Endothelial cell of umbilical vein (primary cell): ENCODE results near the gene ULBP2. TPM values are rescaled to one million over a fixed set of nuclear protein-coding genes. Genes with fewer than 3 reads are reported as not detected.
"Not testable (repeated sequence)": the region's sequence is repeated elsewhere in the genome, so short reads cannot be mapped to it uniquely, and the experiment has no call there.

ENCODE experiments used
- BruUV-seq: library from RNA; stranded (reverse); fragments of 400-500 nt; replicated peaks from 2 replicates; lab custom pipeline; 2021; lab: Mats Ljungman, UMichigan
- CTCF ChIA-PET: fragments of 300-600, 350-600 bp; sonication (Branson Sonifier 250); formaldehyde crosslinking; loops from one replicate; lab custom pipeline; 2021; ENCODE audit warnings: antibody characterized with exemption, inconsistent platforms; lab: Charles Lee
- POLR2A ChIA-PET: fragments of 300-600, 350-600 bp; sonication (Branson Sonifier 250); formaldehyde crosslinking; loops from one replicate; lab custom pipeline; 2021; ENCODE audit warnings: antibody characterized with exemption, inconsistent platforms; lab: Charles Lee
- DNase-seq: peaks from one replicate; pipeline ENCODE4 v3.0.0-alpha.2; 2011; ENCODE audit warnings: low read depth, low spot score
- FAIRE-seq: peaks from 2 replicates; lab custom pipeline; 2011; peaks lifted over from hg19 to GRCh38; lab: Jason Lieb, UNC
- H2AFZ ChIP-seq: 2 replicates; pipeline ENCODE4 v1.6.0; 2012; ENCODE audit warnings: low read depth, low read length, control low read depth, inconsistent platforms
- H3K27ac ChIP-seq: 2 replicates; pipeline ENCODE4 v1.5.1; 2011; ENCODE audit warnings: low read depth, mild to moderate bottlenecking, control low read depth, low read length, moderate library complexity; ENCODE audit not compliant: insufficient read depth
- H3K27me3 ChIP-seq, 2 experiments: 2 replicates each; pipeline versions ENCODE4 v1.6.0 to v1.6.1; 2011; ENCODE audit warnings: low read length in 2 of 2, mixed read lengths in 1 of 2; ENCODE audit not compliant: control insufficient read depth in 2 of 2, insufficient read depth in 2 of 2
- H3K36me3 ChIP-seq, 2 experiments: 2 replicates in 1 of 2; 3 replicates in 1 of 2; pipeline ENCODE4 v1.5.1; 2011; ENCODE audit warnings: low read length in 2 of 2, mild to moderate bottlenecking in 1 of 2, moderate library complexity in 1 of 2; ENCODE audit not compliant: control insufficient read depth in 2 of 2, insufficient read depth in 2 of 2; ENCODE audit errors: extremely low read depth in 1 of 2
- H3K4me1 ChIP-seq: 3 replicates; pipeline ENCODE4 v1.5.1; 2011; ENCODE audit warnings: mild to moderate bottlenecking, low read length; ENCODE audit not compliant: control insufficient read depth, insufficient read depth; ENCODE audit errors: extremely low read depth
- H3K4me2 ChIP-seq: 2 replicates; pipeline ENCODE4 v1.6.1; 2011; ENCODE audit warnings: low read length, control low read depth, mixed read lengths; ENCODE audit not compliant: insufficient read depth
- H3K4me3 ChIP-seq, 3 experiments: fragments of 200-600 bp in 1 of 3; sonication (generic), shearing (Covaris generic) in 1 of 3; replicated peaks in 1 of 3; 2 replicates each; pipeline ENCODE4 v1.5.1; 2011 to 2016; ENCODE audit warnings: control low read depth in 3 of 3, low read length in 3 of 3, mild to moderate bottlenecking in 2 of 3, inconsistent platforms in 1 of 3, low read depth in 1 of 3, moderate library complexity in 1 of 3; ENCODE audit not compliant: insufficient read depth in 1 of 3
- H3K79me2 ChIP-seq: 2 replicates; pipeline ENCODE4 v1.6.0; 2012; ENCODE audit warnings: low read length, inconsistent platforms; ENCODE audit not compliant: control insufficient read depth, insufficient read depth
- H3K9ac ChIP-seq: replicated peaks from 2 replicates; pipeline ENCODE3; 2011; ENCODE audit warnings: low read length, control low read depth; ENCODE audit not compliant: insufficient read depth; ENCODE audit errors: extremely low read depth
- H3K9me1 ChIP-seq: replicated peaks from 3 replicates; pipeline ENCODE4 v1.6.0; 2011; ENCODE audit warnings: mild to moderate bottlenecking, low read length; ENCODE audit not compliant: control insufficient read depth, insufficient read depth; ENCODE audit errors: extremely low read depth
- H3K9me3 ChIP-seq: replicated peaks from 2 replicates; pipeline ENCODE4 v1.5.1; 2012; ENCODE audit warnings: low read length, inconsistent platforms; ENCODE audit not compliant: control insufficient read depth, insufficient read depth
- H4K20me1 ChIP-seq: replicated peaks from 2 replicates; pipeline ENCODE3; 2011; ENCODE audit warnings: mild to moderate bottlenecking, low read length; ENCODE audit not compliant: control insufficient read depth, insufficient read depth; ENCODE audit errors: extremely low read depth
- CTCF ChIP-seq, 2 donors: IDR thresholded peaks; 1 replicate in 1 of 2; 2 replicates in 1 of 2; pipeline ENCODE4 v1.5.1; 2011; ENCODE audit warnings: low read length in 2 of 2, mild to moderate bottlenecking in 2 of 2, moderate library complexity in 2 of 2, control low read depth in 1 of 2, inconsistent platforms in 1 of 2, low read depth in 1 of 2; ENCODE audit not compliant: insufficient read depth in 1 of 2; ENCODE audit errors: extremely low read depth in 1 of 2
- EZH2 ChIP-seq: IDR thresholded peaks from 2 replicates; pipeline ENCODE4 v1.6.1; 2012; ENCODE audit warnings: borderline replicate concordance, low read depth, mild to moderate bottlenecking, moderate library complexity, low read length, inconsistent platforms; ENCODE audit not compliant: severe bottlenecking
- FOS ChIP-seq: IDR thresholded peaks from 2 replicates; pipeline ENCODE4 v1.6.1; 2011; ENCODE audit warnings: mild to moderate bottlenecking, low read length, moderate library complexity, borderline replicate concordance; ENCODE audit not compliant: insufficient read depth
- GATA2 ChIP-seq: IDR thresholded peaks from 2 replicates; pipeline ENCODE4 v1.7.0; 2011; ENCODE audit warnings: low read depth, mild to moderate bottlenecking, moderate library complexity, mixed read lengths, low read length; ENCODE audit not compliant: insufficient read length, insufficient read depth
- JUN ChIP-seq: IDR thresholded peaks from 2 replicates; pipeline ENCODE4 v1.6.1; 2011; ENCODE audit warnings: borderline replicate concordance, low read depth; ENCODE audit not compliant: insufficient read length, insufficient read depth
- MAX ChIP-seq: IDR thresholded peaks from 2 replicates; pipeline ENCODE4 v1.6.1; 2011; ENCODE audit not compliant: insufficient read depth, insufficient read length
- MYC ChIP-seq: IDR thresholded peaks from one replicate; pipeline ENCODE4 v1.6.1; 2011; ENCODE audit warnings: mild to moderate bottlenecking, low read depth, low read length
- POLR2AphosphoS5 ChIP-seq: IDR thresholded peaks from 2 replicates; pipeline ENCODE4 v1.6.1; 2012; ENCODE audit warnings: low read depth, mild to moderate bottlenecking, control low read depth, low read length, moderate library complexity; ENCODE audit not compliant: insufficient read depth
- dilution Hi-C: fragments of 300-500 bp; cut with MboI; formaldehyde crosslinking; loops from one replicate; pipeline ENCODE4 v1.15.0; 2019; ENCODE audit warnings: low sequenced_read_pairs; ENCODE audit not compliant: extremely low pct_ligation_motif_present
- intact Hi-C: fragments of 100-400 bp; cut with micrococcal nuclease; formaldehyde crosslinking; loops from one replicate; pipeline ENCODE4 v1.10.0; 2022
- polyA plus RNA-seq, 4 experiments: library from polyadenylated mRNA; depleted of rRNA in 3 of 4; stranded (reverse) in 3 of 4; unstranded in 1 of 4; fragments of >200 nt; gene quantifications; 2 replicates each; pipeline versions ENCODE4 v1.2.1 to v1.2.3, GENCODE V29; 2011 to 2012; ENCODE audit warnings: missing spikeins in 1 of 4
- total RNA-seq: library from RNA; stranded (reverse); gene quantifications from 2 replicates; pipeline ENCODE4 v1.2.3, GENCODE V29; 2021

ULBP2 gene
- total and polyA plus RNA-seq, 2 donors (not counting 3 experiments of a cell fraction or from before 2014, with no cell fraction given) = 7.0 to 22.8 TPM

GRCh38 chr6:149910721-149911151 lies 31.1 kb upstream of the ULBP2 start:
- Histone ChIP-seq H3K9ac (no peak overlapping the region), H3K4me1 (no peaks in the 10 kb centered on the region), H3K4me2 (no peak overlapping the region), H3K36me3 (no peaks in the 10 kb centered on the region), H3K27ac (no peak overlapping the region), H3K27me3 (peaks cover 6 to 8% of the 10 kb centered on the region in 2 experiments), H4K20me1 (no peaks in the 10 kb centered on the region), H3K9me3 (no peaks in the 10 kb centered on the region), H3K4me3 (no peak overlapping the region), H3K9me1 (no peaks in the 10 kb centered on the region), H2AFZ (no peak overlapping the region), H3K79me2 (no peaks in the 10 kb centered on the region)
- dilution Hi-C loops = no loop called here
- BruUV-seq = no TSS peak
- no peak for TF ChIP-seq GATA2
- no peak for TF ChIP-seq POLR2AphosphoS5
- no peak for TF ChIP-seq FOS
- no peak for TF ChIP-seq MYC
- no peak for TF ChIP-seq CTCF (IDR thresholded peaks at IDR 0.05; ENCODE audit: extremely low read depth in 1 of 2, insufficient read depth in 1 of 2, low read depth in 1 of 2, low read length in 2 of 2)
- TF ChIP-seq MAX = no peak
- no peak for TF ChIP-seq JUN
- no peak for TF ChIP-seq EZH2
- CTCF ChIA-PET = no interaction called here
- POLR2A ChIA-PET = no interaction called here
- no peak for FAIRE-seq
- intact Hi-C loops = no loop called here
- no peak for DNase-seq

GRCh38 chr6:149912680-149913079 lies 29.1 kb upstream of the ULBP2 start:
- H3K9me3 ChIP-seq, H3K79me2 ChIP-seq, H2AFZ ChIP-seq, H3K9me1 ChIP-seq, H3K4me2 ChIP-seq, CTCF ChIA-PET, intact Hi-C loops, H3K9ac ChIP-seq, H3K36me3 ChIP-seq, H3K4me1 ChIP-seq, FAIRE-seq, H4K20me1 ChIP-seq, POLR2A ChIA-PET, H3K4me3 ChIP-seq, H3K27me3 ChIP-seq, dilution Hi-C loops, H3K27ac ChIP-seq, BruUV-seq, DNase-seq: not testable (repeated sequence)
